ENCODE results near the gene ENPP4.

GRCh38 chr6:46172176-46172575 lies 42.4 kb downstream of the ENPP4 start:
- no peak for TF ChIP-seq POLR2A (IDR thresholded peaks at IDR 0.05)
- TF ChIP-seq, protein P1, sequence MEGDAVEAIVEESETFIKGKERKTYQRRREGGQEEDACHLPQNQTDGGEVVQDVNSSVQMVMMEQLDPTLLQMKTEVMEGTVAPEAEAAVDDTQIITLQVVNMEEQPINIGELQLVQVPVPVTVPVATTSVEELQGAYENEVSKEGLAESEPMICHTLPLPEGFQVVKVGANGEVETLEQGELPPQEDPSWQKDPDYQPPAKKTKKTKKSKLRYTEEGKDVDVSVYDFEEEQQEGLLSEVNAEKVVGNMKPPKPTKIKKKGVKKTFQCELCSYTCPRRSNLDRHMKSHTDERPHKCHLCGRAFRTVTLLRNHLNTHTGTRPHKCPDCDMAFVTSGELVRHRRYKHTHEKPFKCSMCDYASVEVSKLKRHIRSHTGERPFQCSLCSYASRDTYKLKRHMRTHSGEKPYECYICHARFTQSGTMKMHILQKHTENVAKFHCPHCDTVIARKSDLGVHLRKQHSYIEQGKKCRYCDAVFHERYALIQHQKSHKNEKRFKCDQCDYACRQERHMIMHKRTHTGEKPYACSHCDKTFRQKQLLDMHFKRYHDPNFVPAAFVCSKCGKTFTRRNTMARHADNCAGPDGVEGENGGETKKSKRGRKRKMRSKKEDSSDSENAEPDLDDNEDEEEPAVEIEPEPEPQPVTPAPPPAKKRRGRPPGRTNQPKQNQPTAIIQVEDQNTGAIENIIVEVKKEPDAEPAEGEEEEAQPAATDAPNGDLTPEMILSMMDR (IDR thresholded peaks at IDR 0.05): no peak

Data from adrenal gland (tissue), 5 donors.